Stimulated activated CD8-positive, alpha-beta memory T cell treated with anti-CD3 and anti-CD28 coated beads, Interleukin-15, amount 100 ng/mL, for 1 hour (primary cell): ENCODE measurements around the gene XYLT1.
"Not testable (repeated sequence)": the region's sequence is repeated elsewhere in the genome, so short reads cannot be mapped to it uniquely, and the experiment has no call there.

Source experiments
- DNase-seq: peaks from one replicate; pipeline ENCODE4 v3.0.0-alpha.2; 2020; ENCODE audit warnings: low read depth

The XYLT1 gene

GRCh38 chr16:17491140-17491662 lies 20.4 kb upstream of the XYLT1 start:
- DNase-seq: no peak

GRCh38 chr16:17488506-17488905 lies 17.7 kb upstream of the XYLT1 start:
- DNase-seq: no peak

- no peak for DNase-seq
These were observed 12.6 kb upstream of the XYLT1 start for GRCh38 chr16:17483351-17483750.

DNA sequence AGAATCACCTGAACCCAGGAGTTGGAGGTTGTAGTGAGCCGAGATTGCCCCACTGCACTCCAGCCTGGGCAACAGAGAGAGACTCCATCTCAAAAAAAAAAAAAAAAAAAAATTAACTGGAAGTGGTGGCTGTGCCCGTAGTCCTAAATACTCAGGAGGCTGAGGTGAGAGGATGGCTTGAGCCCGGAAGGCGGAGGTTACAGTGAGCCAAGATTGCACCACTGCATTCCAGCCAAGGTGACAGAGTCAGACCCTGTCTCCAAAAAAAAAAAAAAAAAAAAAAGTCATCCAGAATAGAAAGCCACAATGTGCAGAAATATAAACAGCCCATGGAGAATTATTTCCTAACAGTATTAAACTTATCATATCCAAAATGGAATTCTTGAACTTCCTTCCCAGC lies 11.6 kb upstream of the XYLT1 start:
- not testable (repeated sequence) for DNase-seq

DNA sequence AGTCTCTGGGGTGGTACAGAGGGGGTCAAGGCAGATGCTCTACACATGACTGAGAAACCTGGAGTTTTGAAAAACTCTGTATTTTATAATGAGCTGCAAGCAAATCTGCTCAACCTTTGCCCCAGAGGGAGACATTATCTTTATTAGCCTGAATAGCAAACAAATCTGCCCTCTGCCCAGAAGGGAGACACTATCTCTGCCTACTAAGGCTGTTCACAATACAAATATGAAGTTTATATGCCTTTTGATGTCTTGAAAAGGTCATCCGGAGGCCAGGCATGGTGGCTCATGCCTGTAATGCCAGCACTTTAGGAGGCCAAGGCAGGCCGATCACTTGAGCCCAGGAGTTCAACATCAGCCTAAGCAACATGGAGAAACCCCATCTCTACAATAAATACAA lies 11.0 kb upstream of the XYLT1 start:
- DNase-seq: no peak

- not testable (repeated sequence) for DNase-seq
These were observed 6.4 kb upstream of the XYLT1 start for GRCh38 chr16:17477260-17477545.

DNA sequence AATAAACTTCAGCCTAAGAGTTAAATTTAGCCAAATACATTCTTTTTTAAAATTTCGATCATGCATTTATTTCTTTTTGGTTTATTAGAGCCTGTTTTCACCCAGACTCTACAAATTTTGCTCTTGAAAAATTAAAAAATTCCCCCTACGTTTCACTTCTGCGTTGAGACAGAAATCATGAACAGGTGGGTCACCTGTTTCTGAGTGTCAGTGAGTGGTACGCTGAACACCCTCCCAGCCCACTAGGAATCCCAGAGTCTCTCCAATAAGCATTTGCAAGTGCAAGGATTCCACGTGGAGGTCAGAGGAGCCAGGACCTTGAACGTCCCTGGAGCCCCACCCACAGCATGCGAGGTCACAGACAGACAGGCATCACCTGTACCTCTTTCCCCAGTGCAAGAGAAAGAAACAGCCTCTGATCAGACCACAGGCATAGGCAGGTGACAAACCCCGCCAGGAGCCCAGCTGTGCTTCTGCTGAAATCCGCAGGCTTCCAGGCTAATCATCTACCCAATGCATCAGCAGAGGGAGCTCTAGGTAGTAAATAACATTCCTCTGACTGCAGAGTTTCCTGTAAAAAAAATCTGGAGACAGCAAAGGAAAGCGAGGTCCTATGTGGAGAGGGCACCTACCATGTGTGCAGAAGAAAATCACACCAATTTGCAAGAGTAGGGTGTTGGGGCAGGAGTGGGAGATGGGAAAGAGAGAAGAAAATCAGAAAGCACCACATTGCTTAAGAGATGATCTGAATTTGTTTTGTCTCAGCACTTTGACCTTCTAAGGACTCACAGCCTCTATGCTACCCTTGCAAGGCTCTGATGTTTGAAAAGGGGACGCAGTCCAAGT lies 5.9 kb upstream of the XYLT1 start:
- DNase-seq: no peak

- DNase-seq: no peak
These were observed 4.3 kb upstream of the XYLT1 start for GRCh38 chr16:17475104-17475503.

GRCh38 chr16:17474572-17474971 lies 3.8 kb upstream of the XYLT1 start:
- no peak for DNase-seq

GRCh38 chr16:17474037-17474436 lies 3.3 kb upstream of the XYLT1 start:
- no peak for DNase-seq

- DNase-seq: no peak
These were observed 1.1 kb upstream of the XYLT1 start for GRCh38 chr16:17471719-17472461.

DNA sequence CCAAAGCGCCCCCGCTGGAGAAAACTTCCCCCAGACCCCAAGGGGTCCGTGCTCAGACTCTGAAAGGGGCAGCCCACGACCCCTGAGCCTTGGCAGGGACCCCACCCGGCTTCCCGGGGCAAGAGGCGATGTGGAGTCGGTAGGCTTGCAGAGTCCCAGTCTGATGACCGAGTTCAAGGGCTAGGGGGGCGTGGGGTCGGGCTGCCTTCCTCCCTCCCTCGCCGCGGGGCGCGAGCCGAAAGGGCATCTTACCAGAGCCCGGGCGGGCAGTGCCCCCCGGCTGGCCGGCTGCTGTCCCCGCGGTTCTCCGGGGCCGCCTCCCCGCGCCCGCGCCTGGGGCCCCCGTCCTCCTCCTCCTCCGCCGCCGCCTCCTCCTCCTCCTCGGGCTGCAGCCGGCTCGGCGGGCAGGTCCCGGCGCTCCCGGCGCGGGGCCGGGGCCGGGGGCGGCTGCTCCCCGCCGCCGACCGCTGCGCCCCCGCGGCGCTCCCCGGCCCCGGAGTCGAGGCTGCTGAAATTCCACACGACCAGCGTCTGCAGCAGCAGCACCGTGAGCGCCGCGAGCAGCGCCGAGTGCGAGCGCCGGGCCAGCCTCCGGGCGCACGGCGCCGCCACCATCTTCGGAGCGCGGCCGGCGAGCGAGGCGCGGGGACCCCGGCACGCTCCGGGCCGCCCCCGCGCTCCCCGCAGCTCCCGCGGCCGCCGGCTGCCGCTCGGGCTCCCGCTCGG lies 415 bp downstream of the XYLT1 start:
- DNase-seq: no peak

DNA sequence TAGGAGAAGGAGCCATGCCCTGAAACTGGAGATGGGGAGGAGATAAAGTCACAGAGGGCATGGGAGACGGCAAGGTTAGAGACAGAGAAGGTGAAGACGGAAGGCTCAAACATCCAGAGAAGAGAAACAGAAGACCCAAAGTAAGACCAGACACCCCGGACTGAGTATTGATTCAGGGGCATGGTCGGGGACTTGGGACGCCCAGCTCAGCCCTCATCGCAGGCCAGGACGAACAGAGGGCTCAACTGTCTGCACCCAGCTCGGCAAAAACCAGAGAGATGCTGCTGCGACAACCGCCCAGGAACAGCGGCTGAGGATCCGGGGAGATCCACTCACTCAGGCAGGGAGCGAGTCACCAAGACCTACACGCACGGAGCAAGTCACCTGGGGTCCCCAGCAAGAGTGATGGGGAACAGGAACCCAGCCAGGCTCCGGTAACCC lies 999 bp downstream of the XYLT1 start:
- DNase-seq: no peak

- DNase-seq: no peak
These were observed 1.6 kb downstream of the XYLT1 start for GRCh38 chr16:17469011-17469740.

DNA sequence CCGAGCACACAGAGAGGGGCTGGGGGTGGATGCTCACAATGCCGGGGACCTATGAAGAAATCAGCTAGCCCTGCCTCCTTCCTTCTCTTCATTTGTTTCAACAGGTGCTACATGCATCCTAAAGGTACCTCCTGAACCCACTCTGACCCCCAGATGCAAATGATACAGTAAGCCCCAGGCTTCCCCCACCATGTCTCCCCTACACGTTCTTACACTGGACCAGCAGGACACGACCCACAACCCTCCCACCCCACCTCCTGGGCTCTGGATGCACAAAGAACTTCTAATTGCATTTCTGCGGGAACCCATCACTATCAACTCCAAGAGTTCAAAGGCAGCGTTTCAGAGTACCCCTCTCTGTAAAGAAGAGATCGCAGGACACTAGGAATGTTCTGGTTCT lies 2.1 kb downstream of the XYLT1 start:
- no peak for DNase-seq

DNA sequence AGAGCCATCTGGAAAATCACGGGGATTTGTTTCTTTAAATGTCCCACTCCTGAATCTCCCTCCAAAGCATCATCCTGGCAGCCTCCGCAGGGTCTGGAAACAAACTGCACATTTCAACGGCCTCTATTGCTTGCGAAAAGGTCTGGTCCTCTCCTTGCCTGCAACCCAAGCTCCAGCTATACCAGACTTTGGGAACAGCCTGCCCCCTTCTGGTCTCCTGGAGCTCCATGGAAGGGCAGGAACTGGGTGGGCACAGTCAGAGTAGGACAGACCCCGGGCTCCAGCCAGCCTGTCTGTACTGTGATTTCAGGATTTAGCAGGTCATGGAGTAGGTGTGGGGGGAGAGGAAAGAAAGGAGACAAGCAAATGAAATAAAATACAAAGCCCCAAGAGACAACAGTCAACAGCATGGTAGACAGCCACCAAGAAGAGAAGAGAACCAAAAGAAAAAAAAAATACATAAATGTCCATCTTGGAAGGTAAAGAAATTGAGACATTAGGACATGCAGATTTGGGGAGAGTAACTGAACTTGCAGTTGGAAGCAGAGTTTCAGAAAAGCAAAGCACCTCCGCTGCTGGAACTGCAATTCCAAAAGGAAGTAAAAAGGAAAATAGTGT lies 2.7 kb downstream of the XYLT1 start:
- DNase-seq: no peak

DNA sequence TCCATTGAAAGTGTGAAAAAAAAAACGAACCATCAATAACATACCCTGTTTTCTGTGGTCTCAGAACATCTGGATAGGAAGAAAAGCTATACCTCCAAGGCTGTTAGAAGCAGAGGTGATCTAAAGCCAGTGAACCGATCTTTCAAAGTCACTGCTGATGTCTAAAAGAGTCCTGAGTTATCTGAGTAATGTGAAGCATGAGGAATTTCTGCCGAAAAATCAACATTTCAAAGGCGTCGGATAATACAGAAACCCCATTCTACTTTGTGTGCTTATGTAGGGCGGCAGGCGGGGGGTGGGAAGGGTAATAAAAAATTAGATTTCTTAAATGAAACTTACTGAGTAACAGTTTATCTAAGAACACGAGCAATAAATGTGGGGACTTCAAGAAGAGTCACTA lies 3.9 kb downstream of the XYLT1 start:
- no peak for DNase-seq

- DNase-seq: no peak
These were observed 5.3 kb downstream of the XYLT1 start for GRCh38 chr16:17465460-17465859.

GRCh38 chr16:17463335-17463734 lies 7.4 kb downstream of the XYLT1 start:
- no peak for DNase-seq

GRCh38 chr16:17461951-17462729 lies 8.6 kb downstream of the XYLT1 start:
- DNase-seq: no peak

DNA sequence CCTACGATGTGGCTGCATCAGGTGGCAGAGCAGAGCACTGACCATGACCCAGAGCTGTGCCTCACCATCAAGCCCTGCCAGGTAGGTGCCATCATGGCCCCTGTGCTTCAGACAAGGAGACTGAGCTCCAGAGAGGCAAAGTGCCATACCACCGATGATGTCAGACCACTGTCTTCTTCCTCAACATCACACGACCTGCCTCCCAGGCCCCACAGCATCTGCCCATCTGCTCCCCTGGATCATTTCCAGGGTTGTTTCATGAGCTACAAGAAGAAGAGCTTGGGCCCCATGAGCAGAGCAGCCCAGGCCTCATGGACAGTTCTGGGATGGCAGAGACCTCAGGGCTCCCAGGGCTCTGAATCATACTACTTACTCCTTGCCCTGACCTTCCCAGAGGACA lies 9.9 kb downstream of the XYLT1 start:
- no peak for DNase-seq
